GM19023 (cell line): ENCODE data around the gene FBXO45.
"Not testable (repeated sequence)": the region's sequence is repeated elsewhere in the genome, so short reads cannot be mapped to it uniquely, and the experiment has no call there.

Source experiments
- ATAC-seq: cut with Tn5 transposase; IDR thresholded peaks from one replicate; pipeline ENCODE4 v1.9.1; 2021; ENCODE audit warnings: mild to moderate bottlenecking, moderate library complexity; ENCODE audit not compliant: unreplicated experiment

FBXO45 gene

GRCh38 chr3:196615234-196615633 lies 46.8 kb downstream of the FBXO45 start:
- not testable (repeated sequence) for ATAC-seq

DNA sequence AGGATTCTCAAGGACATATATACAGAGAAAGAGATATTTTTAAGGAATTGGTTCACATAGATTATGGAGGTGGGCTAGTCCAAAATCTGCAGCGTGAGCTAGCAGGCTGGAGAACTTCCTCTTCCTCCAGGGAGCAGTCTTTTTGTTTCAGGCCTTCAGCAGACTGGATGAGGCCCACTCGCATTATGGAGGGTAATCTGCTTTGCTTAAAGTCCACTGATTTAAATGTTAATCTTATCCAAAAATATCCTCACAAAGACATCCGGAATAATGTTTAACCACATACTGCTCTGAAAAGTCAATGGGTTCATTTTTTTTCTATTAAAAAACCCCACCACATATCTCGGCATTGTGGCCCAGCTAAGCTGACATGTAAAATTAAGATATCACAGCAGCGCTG lies 48.8 kb downstream of the FBXO45 start:
- ATAC-seq: no peak

DNA sequence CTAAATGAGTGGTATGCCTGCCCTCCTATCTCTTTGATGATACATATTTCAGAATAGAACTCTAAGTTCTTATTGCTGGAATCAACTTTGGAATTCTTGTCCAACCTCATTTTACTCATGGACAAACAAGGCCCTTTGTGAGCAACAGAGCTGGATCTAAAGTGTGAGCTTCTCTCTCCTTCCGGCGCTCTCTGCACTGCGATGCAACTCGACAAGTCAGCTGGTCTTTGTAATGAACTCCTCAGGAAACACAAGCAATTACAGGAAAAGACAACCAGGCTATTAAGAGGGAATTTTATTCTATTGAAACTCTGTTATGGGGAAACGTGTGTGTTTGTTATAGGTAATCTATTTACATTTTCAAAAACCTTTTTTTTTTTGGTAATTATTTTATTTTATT lies 50.8 kb downstream of the FBXO45 start:
- ATAC-seq: no peak

- not testable (repeated sequence) for ATAC-seq
Measured at GRCh38 chr3:196619627-196620026, 51.2 kb downstream of the FBXO45 start.

DNA sequence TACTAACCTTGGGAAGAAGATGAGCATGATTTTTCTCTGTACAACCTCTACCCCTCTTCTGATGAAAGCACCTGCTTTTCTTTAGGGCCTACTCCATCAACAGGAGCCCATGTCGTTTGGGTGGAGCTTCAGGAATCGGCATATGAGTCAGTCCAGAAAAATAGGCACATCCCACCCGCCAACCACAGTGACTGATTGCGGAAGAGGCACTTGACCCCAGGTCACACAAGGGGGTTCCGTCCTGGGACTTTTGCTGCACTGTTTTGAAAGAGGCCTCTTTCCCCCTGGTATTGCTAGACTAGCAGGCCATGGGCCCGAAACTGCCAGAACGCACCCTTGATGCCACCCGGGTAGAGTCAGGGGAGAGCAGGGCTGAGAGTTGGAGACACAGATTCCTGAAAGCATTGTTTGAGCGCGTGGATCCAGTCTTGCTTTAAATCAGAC lies 51.7 kb downstream of the FBXO45 start:
- no peak for ATAC-seq

- ATAC-seq: no peak
Measured at GRCh38 chr3:196620684-196621083, 52.2 kb downstream of the FBXO45 start.

DNA sequence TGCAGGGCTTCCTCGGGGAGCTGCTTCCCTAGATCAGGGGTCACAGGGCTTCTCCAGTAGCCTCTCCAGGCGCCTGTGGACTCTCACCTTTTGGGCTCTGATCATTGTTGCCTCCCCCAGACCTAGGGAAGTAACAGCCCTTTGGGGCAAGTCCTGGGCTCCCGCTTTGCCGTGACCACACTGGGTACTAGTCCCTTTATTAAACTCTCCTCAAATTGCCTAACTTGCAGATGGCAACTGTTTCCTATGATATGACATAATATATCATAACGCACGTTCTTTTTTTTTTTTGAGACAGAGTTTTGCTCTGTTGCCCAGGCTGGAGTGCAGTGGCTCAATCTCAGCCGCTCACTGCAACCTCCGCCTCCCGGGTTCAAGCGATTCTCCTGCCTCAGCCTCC lies 53.2 kb downstream of the FBXO45 start:
- ATAC-seq: no peak

DNA sequence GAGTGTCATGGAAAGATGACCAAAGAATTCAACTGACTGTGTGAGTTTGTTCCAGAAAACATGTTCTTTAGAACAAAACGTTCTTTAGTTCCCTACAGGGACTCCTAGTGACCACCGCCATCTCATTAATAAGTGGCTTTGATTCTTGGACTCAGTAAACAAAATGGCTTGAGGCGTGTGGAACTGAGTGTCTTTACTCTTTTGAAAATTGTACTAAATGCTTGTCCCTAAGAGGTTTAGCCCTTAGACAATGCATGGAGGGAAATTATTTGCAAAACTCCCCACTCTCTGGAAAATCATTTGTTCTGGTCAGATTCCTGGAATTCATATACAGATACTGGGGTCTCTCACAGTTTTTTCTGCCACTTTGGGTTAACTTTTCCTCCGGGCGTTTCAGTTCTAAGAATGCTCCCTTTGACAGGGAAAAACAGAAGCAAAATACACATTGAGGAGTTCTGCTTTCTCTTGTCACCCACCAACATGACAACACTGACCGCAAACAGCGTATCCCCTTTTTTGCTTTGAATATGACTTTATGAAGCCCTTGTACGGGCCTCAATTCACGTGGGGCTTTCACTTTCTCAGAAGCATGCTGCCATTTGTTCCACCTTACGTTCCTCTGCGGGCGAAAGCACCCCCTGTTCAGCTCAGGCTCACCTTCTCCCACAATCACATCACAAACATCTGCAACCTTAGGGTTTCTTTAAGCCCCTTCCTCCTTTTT lies 55.8 kb downstream of the FBXO45 start:
- no peak for ATAC-seq

DNA sequence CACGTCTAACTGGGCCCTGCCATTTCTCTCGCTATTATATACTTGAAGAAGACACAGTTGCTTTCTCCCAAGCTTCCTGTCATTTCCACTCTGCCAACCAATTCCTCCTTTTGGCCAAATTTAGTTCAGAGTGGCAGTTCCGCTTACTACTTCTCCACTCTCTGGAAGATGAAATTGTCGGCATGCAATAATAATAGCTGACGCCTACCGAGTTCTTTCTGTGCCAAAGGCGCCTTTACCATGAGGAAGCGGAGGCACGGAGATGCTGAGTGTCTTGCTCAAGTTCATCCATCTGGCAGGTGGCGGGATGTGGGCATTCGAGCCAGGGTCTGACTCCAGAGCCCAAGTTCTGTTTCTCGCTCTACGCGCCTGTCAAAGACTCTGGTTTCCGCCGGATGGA lies 56.4 kb downstream of the FBXO45 start:
- ATAC-seq: no peak

DNA sequence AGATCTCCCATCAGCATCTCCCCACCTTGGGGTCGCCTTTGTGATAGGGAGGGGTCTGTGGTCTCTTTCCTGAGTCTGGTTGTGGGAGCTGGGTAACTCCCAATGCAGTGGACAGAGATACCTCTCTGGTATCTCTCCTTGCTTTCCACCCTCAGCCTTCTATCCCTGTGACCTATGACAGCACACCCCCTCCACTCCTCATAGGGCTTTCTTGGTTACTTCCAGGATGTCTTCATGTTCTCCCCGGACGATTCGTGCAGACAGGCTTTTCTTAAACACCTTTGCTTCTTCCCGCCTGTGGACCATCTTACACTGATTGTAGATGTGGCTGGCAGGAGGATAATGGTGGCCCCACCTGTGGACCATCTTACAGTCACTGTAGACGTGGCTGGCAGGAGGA lies 56.9 kb downstream of the FBXO45 start:
- no peak for ATAC-seq

DNA sequence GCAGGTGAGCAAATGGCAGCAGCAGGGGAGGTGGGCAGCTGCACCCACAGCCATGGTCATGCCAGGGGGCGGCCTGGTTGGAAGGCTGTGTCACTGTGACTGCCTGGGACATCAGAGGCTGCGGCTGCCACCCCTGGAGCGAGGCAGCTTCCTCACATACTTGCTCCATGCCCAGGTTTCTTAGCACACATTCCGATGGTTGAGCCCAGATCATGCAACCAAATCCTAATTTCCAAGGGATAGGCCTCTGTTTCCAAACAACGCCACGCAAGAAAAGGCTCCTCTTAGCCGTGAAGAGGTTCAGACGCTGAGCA lies 59.4 kb downstream of the FBXO45 start:
- no peak for ATAC-seq

- ATAC-seq: no peak
Measured at GRCh38 chr3:196629228-196629627, 60.8 kb downstream of the FBXO45 start.

GRCh38 chr3:196631682-196632045 lies 63.2 kb downstream of the FBXO45 start:
- no peak for ATAC-seq

DNA sequence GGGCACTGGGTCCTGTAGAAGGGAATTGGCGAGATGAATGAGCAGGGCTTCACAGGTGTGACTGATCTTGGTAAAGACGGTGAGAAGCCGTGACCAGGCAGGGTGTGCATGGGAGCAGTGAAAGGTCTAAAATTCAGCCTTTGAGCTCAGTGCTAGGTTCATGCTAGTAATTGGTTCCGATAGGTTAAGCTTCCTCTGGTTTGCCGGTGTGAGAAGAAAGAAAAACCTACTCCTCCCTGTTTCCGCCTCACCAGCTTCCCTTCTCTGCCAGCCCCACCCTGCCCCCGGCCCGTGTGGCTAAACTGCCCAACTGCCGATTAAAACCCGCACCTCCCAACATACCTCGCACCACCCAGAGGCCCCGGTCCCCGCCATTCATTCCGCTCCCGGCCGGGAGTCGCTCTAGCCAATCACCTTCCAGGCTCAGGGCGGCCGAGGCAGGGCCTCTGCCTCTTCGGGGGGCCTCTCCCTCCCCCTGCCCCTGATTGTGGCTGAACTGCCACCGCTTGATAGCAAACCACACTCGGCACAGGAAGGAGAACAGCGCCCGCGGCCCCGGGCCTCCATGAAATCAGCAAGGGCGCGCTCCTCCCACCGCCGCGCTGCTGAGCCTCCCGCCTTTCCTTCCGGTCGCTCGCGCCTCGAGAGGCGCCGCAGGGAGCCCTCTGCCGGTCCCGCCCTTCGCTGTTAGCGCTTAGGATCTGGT lies 63.7 kb downstream of the FBXO45 start:
- peak; percentile 87 for ATAC-seq

- no peak for ATAC-seq
Measured at GRCh38 chr3:196633555-196634151, 65.2 kb downstream of the FBXO45 start.

DNA sequence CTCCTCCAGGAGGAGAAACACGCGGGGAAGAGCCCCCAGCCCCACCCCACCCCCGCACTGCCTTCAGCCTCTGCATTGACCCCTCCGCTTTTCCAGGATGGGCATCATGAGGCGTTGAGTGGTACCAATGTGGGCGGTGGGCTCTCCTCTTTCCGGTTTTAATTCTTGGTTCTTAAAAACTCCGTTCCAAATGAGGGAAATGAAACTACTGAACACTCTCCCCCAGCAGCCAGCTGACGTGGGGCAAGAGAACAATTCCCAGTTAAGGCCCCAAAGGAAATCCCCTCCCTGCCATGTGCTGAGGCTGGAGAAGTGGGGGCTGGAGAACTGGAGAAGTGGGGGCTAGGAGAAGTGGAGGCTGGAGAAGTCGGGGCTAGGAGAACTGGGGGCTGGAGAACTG lies 65.8 kb downstream of the FBXO45 start:
- no peak for ATAC-seq

GRCh38 chr3:196634829-196635228 lies 66.4 kb downstream of the FBXO45 start:
- no peak for ATAC-seq

- ATAC-seq: no peak
Measured at GRCh38 chr3:196636369-196637349, 68.2 kb downstream of the FBXO45 start.

- not testable (repeated sequence) for ATAC-seq
Measured at GRCh38 chr3:196637941-196638340, 69.5 kb downstream of the FBXO45 start.
